Neural cell (in vitro differentiated cells): ENCODE measurements around the gene RHOT2. TPM values are rescaled to one million over a fixed set of nuclear protein-coding genes. Genes with fewer than 3 reads are reported as not detected.

Source experiments
- H2AFZ ChIP-seq: fragments of 200-600, 300-800 bp; sonication (generic), shearing (Covaris generic); 2 replicates; pipeline ENCODE4 v1.6.0; 2014; ENCODE audit warnings: low read depth, mild to moderate bottlenecking, antibody characterized with exemption, low read length, moderate library complexity
- H3F3A ChIP-seq: fragments of 200-600 bp; shearing (Covaris generic); 2 replicates; pipeline ENCODE4 v1.6.1; 2016; ENCODE audit warnings: mild to moderate bottlenecking, moderate library complexity, mixed read lengths, antibody characterized with exemption, low read length; ENCODE audit not compliant: insufficient read depth, poor library complexity, severe bottlenecking
- H3K27ac ChIP-seq: fragments of 200-600, 300-800 bp; sonication (generic), shearing (Covaris generic); 2 replicates; pipeline ENCODE4 v1.5.1; 2014; ENCODE audit warnings: mild to moderate bottlenecking, low read length, moderate library complexity
- H3K27me3 ChIP-seq: fragments of 300-800, 200-600 bp; sonication (generic), shearing (Covaris generic); 2 replicates; pipeline ENCODE4 v1.6.0; 2014; ENCODE audit warnings: mild to moderate bottlenecking, low read depth, low read length, moderate library complexity; ENCODE audit not compliant: insufficient read depth
- H3K36me3 ChIP-seq: fragments of 300-800, 200-600 bp; sonication (generic), shearing (Covaris generic); 2 replicates; pipeline ENCODE4 v1.5.1; 2014; ENCODE audit warnings: mild to moderate bottlenecking, antibody characterized with exemption, low read length, moderate library complexity; ENCODE audit not compliant: insufficient read depth
- H3K4me2 ChIP-seq: fragments of 300-800, 200-600 bp; sonication (generic), shearing (Covaris generic); 2 replicates; pipeline ENCODE4 v1.6.0; 2014; ENCODE audit warnings: mild to moderate bottlenecking, low read length
- H3K4me3 ChIP-seq: fragments of 300-800, 200-600 bp; sonication (generic), shearing (Covaris generic); 2 replicates; pipeline ENCODE4 v1.5.1; 2014; ENCODE audit warnings: mild to moderate bottlenecking, low read length, moderate library complexity
- H3K79me2 ChIP-seq: fragments of 200-600 bp; shearing (Covaris generic); replicated peaks from 2 replicates; pipeline ENCODE4 v1.6.0; 2014; ENCODE audit warnings: mild to moderate bottlenecking, low read length, moderate library complexity; ENCODE audit not compliant: insufficient read depth
- H3K9ac ChIP-seq: fragments of 300-800, 200-600 bp; sonication (generic), shearing (Covaris generic); 2 replicates; pipeline ENCODE4 v1.6.1; 2016; ENCODE audit warnings: mild to moderate bottlenecking, low read length, mixed read lengths
- H3K9me2 ChIP-seq: fragments of 200-600 bp; shearing (Covaris generic); 2 replicates; pipeline ENCODE4 v1.6.1; 2016; ENCODE audit warnings: mild to moderate bottlenecking, low read length, mixed read lengths; ENCODE audit not compliant: insufficient read depth
- H3K9me3 ChIP-seq: fragments of 200-600, 300-800 bp; sonication (generic), shearing (Covaris generic); 2 replicates; pipeline ENCODE4 v1.6.1; 2016; ENCODE audit warnings: mild to moderate bottlenecking, mixed run types, low read length, moderate library complexity, mixed read lengths
- H4K20me1 ChIP-seq: fragments of 200-600 bp; shearing (Covaris generic); 2 replicates; pipeline ENCODE4 v1.6.1; 2016; ENCODE audit warnings: mild to moderate bottlenecking, mixed run types; ENCODE audit not compliant: insufficient read depth
- EP300 ChIP-seq: fragments of 450-650 bp; conservative IDR thresholded peaks from 2 replicates; pipeline ENCODE4 v1.6.1; 2014; ENCODE audit warnings: antibody characterized with exemption, mild to moderate bottlenecking, moderate library complexity; ENCODE audit not compliant: poor library complexity, severe bottlenecking
- EZH2 ChIP-seq: fragments of 200-600, 300-800 bp; shearing (Covaris generic), sonication (generic); IDR thresholded peaks from 2 replicates; pipeline ENCODE4 v1.6.1; 2014; ENCODE audit warnings: antibody characterized with exemption, low read length, borderline replicate concordance, mild to moderate bottlenecking; ENCODE audit not compliant: insufficient read depth, poor library complexity, severe bottlenecking
- MXI1 ChIP-seq: fragments of 450-650 bp; conservative IDR thresholded peaks from 2 replicates; pipeline ENCODE4 v1.6.1; 2014; ENCODE audit warnings: antibody characterized with exemption, mild to moderate bottlenecking; ENCODE audit not compliant: poor library complexity, severe bottlenecking
- POLR2AphosphoS5 ChIP-seq: IDR thresholded peaks from 2 replicates; pipeline ENCODE4 v1.6.1; 2012
- RAD21 ChIP-seq: fragments of 450-650 bp; conservative IDR thresholded peaks from 2 replicates; pipeline ENCODE4 v1.6.1; 2014; ENCODE audit warnings: antibody characterized with exemption, mild to moderate bottlenecking, moderate library complexity
- SMC3 ChIP-seq: fragments of 450-650 bp; conservative IDR thresholded peaks from 2 replicates; pipeline ENCODE4 v1.6.1; 2014; ENCODE audit warnings: antibody characterized with exemption, mild to moderate bottlenecking, moderate library complexity; ENCODE audit not compliant: poor library complexity
- TAF1 ChIP-seq: IDR thresholded peaks from 2 replicates; pipeline ENCODE4 v1.6.1; 2012; ENCODE audit warnings: low read depth
- polyA plus RNA-seq: library from polyadenylated mRNA; depleted of rRNA; stranded (reverse); fragments of >200 nt; gene quantifications from 2 replicates; pipeline ENCODE4 v1.2.3, GENCODE V29; 2014
- TF ChIP-seq, protein P1 (sequence below): IDR thresholded peaks from 2 replicates; pipeline ENCODE4 v1.6.1; 2012; ENCODE audit warnings: borderline replicate concordance
- TF ChIP-seq, protein P2 (sequence below): fragments of 450-650 bp; IDR thresholded peaks from 2 replicates; pipeline ENCODE4 v1.5.1; 2014; ENCODE audit warnings: antibody characterized with exemption, mild to moderate bottlenecking, moderate library complexity; ENCODE audit not compliant: poor library complexity, severe bottlenecking

The RHOT2 gene
- polyA plus RNA-seq, 1 donor from 2014 or later, result 132 TPM

DNA sequence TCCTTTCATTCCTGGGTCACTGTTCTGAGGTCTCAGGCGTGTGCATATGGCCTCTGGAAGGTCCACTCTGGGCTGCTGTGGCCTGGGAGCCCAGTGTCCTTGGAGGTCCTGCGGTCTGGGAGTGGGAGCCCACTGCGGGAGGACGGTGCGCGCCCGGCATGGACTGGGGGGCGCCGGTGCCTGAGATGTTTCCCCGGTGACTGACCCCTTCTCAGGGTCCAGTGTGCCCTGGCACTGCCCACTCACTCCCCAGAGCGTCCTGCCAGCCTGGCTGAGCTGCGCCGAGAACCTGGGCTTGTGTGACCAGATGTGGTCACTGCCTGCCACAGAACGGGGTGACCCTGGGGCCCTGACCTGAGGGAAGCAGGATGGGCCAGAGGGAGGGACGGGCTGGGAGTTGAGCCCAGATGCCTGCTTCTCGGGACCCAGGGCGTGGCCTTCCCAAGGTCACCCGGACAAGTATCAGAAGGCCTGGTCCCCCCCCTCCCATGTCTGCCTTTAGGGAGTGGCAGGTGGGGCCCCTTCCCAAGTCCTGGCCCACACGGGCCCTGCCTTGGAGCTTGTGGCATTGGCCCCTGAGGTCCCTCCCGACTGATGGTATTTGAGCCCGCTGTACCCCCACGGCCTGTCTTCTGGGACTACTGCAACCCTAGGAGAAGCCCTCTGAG is 6.4 kb downstream of the RHOT2 start:
- H3K9me3 ChIP-seq, result no peaks in the 10 kb centered on the region
- H3K4me3 ChIP-seq, result no peak overlapping the region
- no peaks in the 10 kb centered on the region for H3F3A ChIP-seq
- H2AFZ ChIP-seq, result no peak overlapping the region
- H4K20me1 ChIP-seq, result no peaks in the 10 kb centered on the region
- no peaks in the 10 kb centered on the region for H3K9me2 ChIP-seq
- no peaks in the 10 kb centered on the region for H3K36me3 ChIP-seq
- TF ChIP-seq EZH2, result no peak
- TF ChIP-seq RAD21, result no peak
- no peak for TF ChIP-seq POLR2AphosphoS5
- TF ChIP-seq, protein P1, sequence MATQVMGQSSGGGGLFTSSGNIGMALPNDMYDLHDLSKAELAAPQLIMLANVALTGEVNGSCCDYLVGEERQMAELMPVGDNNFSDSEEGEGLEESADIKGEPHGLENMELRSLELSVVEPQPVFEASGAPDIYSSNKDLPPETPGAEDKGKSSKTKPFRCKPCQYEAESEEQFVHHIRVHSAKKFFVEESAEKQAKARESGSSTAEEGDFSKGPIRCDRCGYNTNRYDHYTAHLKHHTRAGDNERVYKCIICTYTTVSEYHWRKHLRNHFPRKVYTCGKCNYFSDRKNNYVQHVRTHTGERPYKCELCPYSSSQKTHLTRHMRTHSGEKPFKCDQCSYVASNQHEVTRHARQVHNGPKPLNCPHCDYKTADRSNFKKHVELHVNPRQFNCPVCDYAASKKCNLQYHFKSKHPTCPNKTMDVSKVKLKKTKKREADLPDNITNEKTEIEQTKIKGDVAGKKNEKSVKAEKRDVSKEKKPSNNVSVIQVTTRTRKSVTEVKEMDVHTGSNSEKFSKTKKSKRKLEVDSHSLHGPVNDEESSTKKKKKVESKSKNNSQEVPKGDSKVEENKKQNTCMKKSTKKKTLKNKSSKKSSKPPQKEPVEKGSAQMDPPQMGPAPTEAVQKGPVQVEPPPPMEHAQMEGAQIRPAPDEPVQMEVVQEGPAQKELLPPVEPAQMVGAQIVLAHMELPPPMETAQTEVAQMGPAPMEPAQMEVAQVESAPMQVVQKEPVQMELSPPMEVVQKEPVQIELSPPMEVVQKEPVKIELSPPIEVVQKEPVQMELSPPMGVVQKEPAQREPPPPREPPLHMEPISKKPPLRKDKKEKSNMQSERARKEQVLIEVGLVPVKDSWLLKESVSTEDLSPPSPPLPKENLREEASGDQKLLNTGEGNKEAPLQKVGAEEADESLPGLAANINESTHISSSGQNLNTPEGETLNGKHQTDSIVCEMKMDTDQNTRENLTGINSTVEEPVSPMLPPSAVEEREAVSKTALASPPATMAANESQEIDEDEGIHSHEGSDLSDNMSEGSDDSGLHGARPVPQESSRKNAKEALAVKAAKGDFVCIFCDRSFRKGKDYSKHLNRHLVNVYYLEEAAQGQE, result no peak
- no peak for TF ChIP-seq TAF1
- no peak for TF ChIP-seq SMC3
- TF ChIP-seq, protein P2, sequence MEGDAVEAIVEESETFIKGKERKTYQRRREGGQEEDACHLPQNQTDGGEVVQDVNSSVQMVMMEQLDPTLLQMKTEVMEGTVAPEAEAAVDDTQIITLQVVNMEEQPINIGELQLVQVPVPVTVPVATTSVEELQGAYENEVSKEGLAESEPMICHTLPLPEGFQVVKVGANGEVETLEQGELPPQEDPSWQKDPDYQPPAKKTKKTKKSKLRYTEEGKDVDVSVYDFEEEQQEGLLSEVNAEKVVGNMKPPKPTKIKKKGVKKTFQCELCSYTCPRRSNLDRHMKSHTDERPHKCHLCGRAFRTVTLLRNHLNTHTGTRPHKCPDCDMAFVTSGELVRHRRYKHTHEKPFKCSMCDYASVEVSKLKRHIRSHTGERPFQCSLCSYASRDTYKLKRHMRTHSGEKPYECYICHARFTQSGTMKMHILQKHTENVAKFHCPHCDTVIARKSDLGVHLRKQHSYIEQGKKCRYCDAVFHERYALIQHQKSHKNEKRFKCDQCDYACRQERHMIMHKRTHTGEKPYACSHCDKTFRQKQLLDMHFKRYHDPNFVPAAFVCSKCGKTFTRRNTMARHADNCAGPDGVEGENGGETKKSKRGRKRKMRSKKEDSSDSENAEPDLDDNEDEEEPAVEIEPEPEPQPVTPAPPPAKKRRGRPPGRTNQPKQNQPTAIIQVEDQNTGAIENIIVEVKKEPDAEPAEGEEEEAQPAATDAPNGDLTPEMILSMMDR, result no peak
- no peak for TF ChIP-seq EP300
- no peak for TF ChIP-seq MXI1
- H3K9ac ChIP-seq, result no peak overlapping the region
- no peaks in the 10 kb centered on the region for H3K79me2 ChIP-seq
- H3K27ac ChIP-seq, result no peak overlapping the region
- H3K4me2 ChIP-seq, result no peak overlapping the region
- peaks cover 3% of the 10 kb centered on the region for H3K27me3 ChIP-seq

DNA sequence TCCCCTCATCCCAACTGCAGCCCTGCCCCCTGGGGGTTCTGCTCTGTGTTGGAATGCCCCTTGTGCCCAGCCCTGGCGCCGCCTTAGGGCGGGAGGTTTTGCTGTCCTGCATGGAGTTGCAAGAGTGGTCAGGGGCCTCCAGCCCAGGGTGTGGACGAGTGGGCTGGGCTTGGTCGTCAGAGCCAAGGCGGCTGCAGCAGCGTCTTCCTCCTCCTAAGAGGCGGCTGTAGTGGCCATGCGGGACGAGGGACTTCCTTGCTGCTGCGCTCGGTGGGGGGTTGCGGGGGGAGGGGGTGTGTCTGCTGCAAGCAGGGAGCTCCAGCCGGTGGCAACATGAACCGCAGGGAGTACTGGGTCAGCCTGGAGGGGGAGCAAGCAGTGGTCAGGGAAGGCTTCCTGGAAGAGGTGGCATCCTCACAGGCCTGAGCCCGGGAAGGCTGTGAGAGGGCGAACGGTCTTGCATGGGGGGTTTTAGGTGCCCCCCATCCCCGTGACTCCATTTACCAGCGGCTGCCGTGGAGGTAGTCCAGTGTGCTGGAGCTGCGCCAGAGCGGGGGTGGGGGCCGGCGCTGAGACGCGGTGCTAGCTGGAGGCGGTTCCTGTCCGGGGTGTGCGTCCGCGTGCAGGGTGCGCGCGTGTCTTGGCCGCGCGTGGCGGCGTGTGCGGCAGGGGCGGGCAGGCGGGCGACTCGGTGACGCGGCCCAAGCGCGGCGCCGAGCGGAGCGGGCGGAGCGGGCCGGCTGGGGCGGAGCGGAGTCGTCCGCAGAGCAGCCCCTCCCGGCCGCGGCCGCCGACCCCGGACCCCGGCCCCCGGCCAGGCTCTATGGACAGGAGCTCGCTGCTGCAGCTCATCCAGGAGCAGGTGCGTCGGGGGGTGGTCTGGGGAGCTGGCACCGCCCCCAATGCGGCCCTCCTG is 7.3 kb downstream of the RHOT2 start, which contains the start of gene RHBDL1:
TSS of gene RHBDL1 (plus strand) at position 704 of the 916 bp plus-strand sequence. CDS start at position 824, 120 bp downstream.
- no peak within 1 kb of the TSS for H3K4me2 ChIP-seq
- no peak within 1 kb of the TSS for H3K4me3 ChIP-seq
- no peaks in the 10 kb centered on the region for H3K79me2 ChIP-seq
- no peaks in the 10 kb centered on the region for H4K20me1 ChIP-seq
- TF ChIP-seq, protein P2, result no peak
- TF ChIP-seq EP300, result no peak
- TF ChIP-seq TAF1, result no peak
- TF ChIP-seq RAD21, result no peak
- TF ChIP-seq, protein P1, result no peak
- no peak for TF ChIP-seq EZH2
- TF ChIP-seq MXI1, result no peak
- no peak for TF ChIP-seq POLR2AphosphoS5
- no peak for TF ChIP-seq SMC3
- no peaks in the 10 kb centered on the region for H3K9me3 ChIP-seq
- H3K9ac ChIP-seq, result no peak within 1 kb of the TSS
- H3F3A ChIP-seq, result no peaks in the 10 kb centered on the region
- no peaks in the 10 kb centered on the region for H3K9me2 ChIP-seq
- H3K27ac ChIP-seq, result no peak within 1 kb of the TSS
- peaks cover 3% of the 10 kb centered on the region for H3K27me3 ChIP-seq
- H3K36me3 ChIP-seq, result no peaks in the 10 kb centered on the region
- no peak within 1 kb of the TSS for H2AFZ ChIP-seq
